Measurements from ENCODE around the gene TRAFD1.

TRAFD1 gene

GRCh38 chr12:112115259-112116045 is 9.9 kb upstream of the TRAFD1 start:
- no peak for DNase-seq

GRCh38 chr12:112116232-112117060 is 8.9 kb upstream of the TRAFD1 start:
- DNase-seq = no peak

GRCh38 chr12:112117685-112118084 is 7.7 kb upstream of the TRAFD1 start:
- no peak for DNase-seq

GRCh38 chr12:112121780-112122565 is 3.4 kb upstream of the TRAFD1 start:
- no peak for DNase-seq

GRCh38 chr12:112122823-112123690 is 2.3 kb upstream of the TRAFD1 start:
- DNase-seq = no peak

- DNase-seq = no peak
Observed at GRCh38 chr12:112124918-112125249, 476 bp upstream of the TRAFD1 start.

DNA sequence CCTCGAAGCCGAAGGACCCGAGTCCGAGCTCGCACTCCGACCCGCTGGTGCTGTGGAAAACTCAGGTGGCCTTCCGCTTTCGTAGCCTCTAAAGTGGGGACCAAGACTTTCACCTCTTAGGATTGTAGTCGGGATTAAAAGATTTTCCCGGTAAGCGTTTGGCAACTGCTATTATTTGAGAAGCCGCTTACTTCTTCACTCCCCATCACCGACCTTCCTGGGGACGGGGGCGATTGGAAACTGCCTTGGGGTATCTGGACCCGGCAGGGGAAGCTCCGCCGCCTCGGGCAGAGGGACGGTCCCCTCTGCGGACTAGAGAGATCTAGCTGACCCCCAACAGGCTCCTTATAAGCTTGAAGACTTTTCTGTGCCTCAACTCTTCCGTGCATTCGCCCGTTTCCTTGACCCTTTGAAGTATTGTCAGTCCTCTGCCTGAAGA is 659 bp downstream of the TRAFD1 start:
- DNase-seq = no peak

GRCh38 chr12:112126911-112127310 is 1.6 kb downstream of the TRAFD1 start:
- no peak for DNase-seq

DNA sequence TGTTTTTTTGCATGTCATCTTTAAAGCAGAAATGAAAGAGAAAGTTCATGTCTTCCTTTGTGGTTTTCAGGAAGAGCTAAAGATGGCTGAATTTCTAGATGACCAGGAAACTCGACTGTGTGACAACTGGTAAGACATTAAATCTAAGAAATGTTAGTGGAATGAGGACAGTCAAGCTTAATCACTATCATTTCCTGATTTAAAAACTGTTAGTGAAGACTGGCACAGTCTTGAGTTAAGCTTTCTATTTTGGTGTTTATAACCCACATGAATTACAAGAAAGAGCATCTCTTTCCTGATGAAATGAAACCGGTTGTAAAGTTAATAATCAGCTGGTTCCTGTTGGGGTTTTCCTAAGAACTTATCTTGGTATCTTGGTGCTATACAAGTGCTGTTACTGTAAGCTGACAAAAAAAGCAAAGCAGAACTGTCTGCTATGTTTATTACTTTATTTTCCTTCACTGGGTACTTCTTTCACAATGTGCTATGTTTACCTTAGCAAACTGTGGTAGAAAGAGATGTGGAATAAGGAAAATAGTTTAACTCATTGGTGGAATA is 5.2 kb downstream of the TRAFD1 start:
- peak; percentile 81 for DNase-seq

DNA sequence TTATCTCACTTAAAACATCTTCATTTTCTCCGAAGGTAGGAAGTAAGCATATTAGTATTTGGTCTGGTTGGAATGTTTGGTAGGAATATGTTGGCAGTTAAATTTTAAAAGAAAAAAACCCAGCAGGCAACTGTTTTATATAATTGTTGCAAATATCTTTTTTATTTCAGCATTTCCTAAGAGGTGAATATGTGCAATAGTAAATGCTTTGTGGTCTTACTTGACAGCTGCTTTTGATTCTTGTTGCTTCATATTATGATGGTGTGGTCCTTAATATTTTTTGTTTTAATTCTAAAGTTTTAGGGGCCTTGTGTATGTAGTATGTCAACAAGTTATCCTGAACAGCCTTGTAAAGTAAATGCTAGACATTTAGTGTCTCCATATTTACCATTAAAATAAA is 6.3 kb downstream of the TRAFD1 start:
- DNase-seq = no peak

GRCh38 chr12:112133418-112133817 is 8.1 kb downstream of the TRAFD1 start:
- DNase-seq = no peak

GRCh38 chr12:112134731-112135130 is 9.4 kb downstream of the TRAFD1 start:
- no peak for DNase-seq

DNA sequence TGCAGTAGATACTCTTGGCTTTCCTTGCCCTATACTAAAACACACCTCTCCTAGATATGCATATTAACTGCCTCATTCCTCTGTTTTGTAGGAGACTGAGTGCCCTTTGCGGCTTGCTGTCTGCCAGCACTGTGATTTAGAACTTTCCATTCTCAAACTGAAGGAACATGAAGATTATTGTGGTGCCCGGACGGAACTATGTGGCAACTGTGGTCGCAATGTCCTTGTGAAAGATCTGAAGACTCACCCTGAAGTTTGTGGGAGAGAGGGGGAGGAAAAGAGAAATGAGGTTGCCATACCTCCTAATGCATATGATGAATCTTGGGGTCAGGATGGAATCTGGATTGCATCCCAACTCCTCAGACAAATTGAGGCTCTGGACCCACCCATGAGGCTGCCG is 15.4 kb downstream of the TRAFD1 start:
- DNase-seq = no peak

DNA sequence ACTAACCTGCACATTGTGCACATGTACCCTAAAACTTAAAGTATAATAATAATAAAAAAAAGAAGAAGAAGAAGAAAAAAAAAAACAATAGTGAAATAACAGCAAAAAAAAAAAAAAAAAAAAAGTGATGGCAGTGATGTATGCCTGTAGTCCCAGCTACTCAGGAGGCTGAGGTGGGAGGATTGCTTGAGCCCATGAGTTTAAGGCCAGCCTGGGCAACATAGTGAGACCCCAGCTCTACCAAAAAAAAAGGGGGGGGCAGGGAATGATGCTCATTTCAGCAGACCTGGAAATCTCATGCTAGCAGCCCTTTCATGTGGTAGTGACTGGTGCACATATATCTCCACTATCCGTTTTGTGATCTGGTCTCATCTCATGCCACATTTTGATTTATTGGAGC is 20.8 kb downstream of the TRAFD1 start:
- DNase-seq = no peak

DNA sequence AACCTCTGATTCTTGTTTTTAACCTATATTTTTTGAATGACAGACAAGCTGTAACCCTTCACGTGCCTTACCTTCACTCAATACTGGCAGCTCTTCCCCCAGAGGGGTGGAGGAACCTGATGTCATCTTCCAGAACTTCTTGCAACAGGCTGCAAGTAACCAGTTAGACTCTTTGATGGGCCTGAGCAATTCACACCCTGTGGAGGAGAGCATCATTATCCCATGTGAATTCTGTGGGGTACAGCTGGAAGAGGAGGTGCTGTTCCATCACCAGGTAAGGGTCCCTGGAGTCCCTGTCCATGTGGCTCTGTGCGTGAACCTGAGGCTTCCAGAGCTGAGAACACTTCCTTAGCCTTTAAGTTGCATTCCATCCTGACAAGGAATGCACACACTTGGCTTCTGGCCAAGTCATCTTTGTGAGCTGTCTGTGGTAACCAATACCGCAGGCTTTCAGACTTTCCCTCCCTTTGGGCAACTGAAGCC is 22.7 kb downstream of the TRAFD1 start:
- DNase-seq = no peak

- DNase-seq = no peak
Observed at GRCh38 chr12:112149596-112149995, 24.2 kb downstream of the TRAFD1 start.

- no peak for DNase-seq
Observed at GRCh38 chr12:112151766-112152541, 26.6 kb downstream of the TRAFD1 start.

DNA sequence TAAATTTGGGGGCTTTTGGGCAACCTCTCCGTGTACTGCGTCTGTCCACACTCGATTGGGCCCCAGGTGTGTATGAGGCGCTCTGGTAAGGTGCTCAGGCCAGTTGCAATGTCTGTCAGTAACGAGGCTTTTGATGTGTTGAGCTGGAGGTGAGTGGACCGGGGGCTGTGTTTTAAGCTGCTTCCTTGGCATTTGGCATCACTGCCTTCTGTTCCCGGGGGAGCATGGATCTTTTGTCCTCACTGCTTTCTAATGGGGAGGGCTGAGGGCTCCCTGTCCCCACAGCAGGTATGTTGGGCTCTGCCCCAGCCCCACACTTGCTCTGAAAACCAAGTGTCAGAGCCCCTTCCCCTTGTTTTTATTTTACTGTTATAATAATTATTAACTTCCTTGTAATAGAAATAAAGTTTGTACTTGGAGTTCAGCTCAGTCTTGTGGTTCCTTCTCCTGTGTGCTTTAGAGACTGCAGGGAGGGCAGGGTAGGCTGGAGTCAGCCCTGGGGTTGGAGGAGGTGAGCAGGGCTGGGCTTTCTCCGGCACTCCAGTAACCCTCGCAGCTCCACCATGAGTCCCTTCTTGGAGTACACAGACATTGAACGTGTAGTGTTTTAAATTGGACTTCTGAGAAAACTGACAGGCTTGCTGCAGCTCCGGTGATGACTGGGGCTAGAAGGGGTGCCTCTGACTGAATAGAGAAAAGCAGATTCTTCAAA is 28.0 kb downstream of the TRAFD1 start:
- DNase-seq = no peak

DNA sequence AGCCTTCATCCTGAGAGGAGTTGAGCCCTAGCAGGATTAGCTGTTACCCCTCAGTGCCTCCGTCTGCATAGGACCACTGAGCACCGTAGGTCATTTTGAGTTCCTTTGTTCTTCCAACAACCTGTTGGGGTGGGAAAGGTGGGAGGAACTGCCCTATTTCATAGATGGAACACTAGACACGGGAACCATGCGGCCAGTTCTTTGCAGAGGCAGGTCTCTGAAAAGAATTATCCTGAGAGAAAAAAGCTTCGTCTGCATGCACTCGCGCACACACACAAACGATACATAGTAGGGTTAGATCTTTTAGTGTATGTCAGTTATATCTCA is 28.5 kb downstream of the TRAFD1 start:
- DNase-seq = no peak

GRCh38 chr12:112158461-112159145 is 33.2 kb downstream of the TRAFD1 start:
- DNase-seq = peak; percentile 69
